Adrenal gland (tissue), 12 donors: ENCODE data around the gene STK32C. TPM values are rescaled to one million over a fixed set of nuclear protein-coding genes. Genes with fewer than 3 reads are reported as not detected.
A peak's percentile ranks its signal among the peaks of the same experiment; 100 is the strongest.
"Not testable (repeated sequence)": the region's sequence is repeated elsewhere in the genome, so short reads cannot be mapped to it uniquely, and the experiment has no call there.

ENCODE experiments used
- DNase-seq, 7 donors: peaks; one replicate each; pipeline ENCODE4 v3.0.0-alpha.2; 2019 to 2020
- H3K27ac ChIP-seq, 5 donors: fragments of 200-600 bp; sonication (generic) in 4 of 5; 1 replicate in 3 of 5; 2 replicates in 2 of 5; pipeline versions ENCODE4 v1.5.1 to v1.8.0; 2016 to 2020; ENCODE audit warnings: mild to moderate bottlenecking in 1 of 5
- H3K27me3 ChIP-seq: fragments of 200-600 bp; 2 replicates; pipeline ENCODE4 v1.8.0; 2021
- H3K36me3 ChIP-seq, 2 donors: fragments of 200-600 bp; replicated peaks in 1 of 2; 1 replicate in 1 of 2; 2 replicates in 1 of 2; pipeline versions ENCODE4 v1.5.1 to v1.8.0; 2018 to 2022
- H3K4me1 ChIP-seq, 2 donors: fragments of 200-600 bp; replicated peaks in 1 of 2; 1 replicate in 1 of 2; 2 replicates in 1 of 2; pipeline versions ENCODE4 v1.5.1 to v1.8.0; 2018 to 2021
- H3K4me3 ChIP-seq, 4 donors: fragments of 200-600 bp; sonication (generic) in 3 of 4; one replicate each; pipeline ENCODE4 v1.5.1; 2016 to 2018
- H3K9me3 ChIP-seq, 3 donors: fragments of 200-600 bp; sonication (generic) in 1 of 3; replicated peaks in 1 of 3; 1 replicate in 2 of 3; 2 replicates in 1 of 3; pipeline versions ENCODE4 v1.5.1 to v1.8.0; 2016 to 2021
- POLR2A ChIP-seq, 2 donors: fragments of 450-650 bp; IDR thresholded peaks; one replicate each; pipeline ENCODE4 v1.6.1; 2017; ENCODE audit warnings: antibody characterized with exemption in 2 of 2, mild to moderate bottlenecking in 2 of 2, moderate library complexity in 1 of 2
- WGBS, 4 donors: extraction: QIAGEN DNeasy Blood & Tissue Kit in 2 of 4; methylation state at CpG; one replicate each; pipeline versions ENCODE4 v1.1.5 to v1.1.7; 2013 to 2017; 5-methylcytosine and 5-hydroxymethylcytosine counted together
- intact Hi-C, 2 donors: fragments of 100-400 bp; cut with DNase I; formaldehyde crosslinking; loops; one replicate each; pipeline versions ENCODE4 v1.14.1 to v1.15.0; 2022 to 2023
- polyA plus RNA-seq, 3 donors: library from polyadenylated mRNA; stranded (reverse); fragments of 200-250 nt in 2 of 3; fragments of 350-450 nt in 1 of 3; fragmentation: Illumina TruSeq in 1 of 3; extraction: RNeasy Lipid Tissue Mini Kit (QIAGEN cat#74804) in 1 of 3; gene quantifications; one replicate each; pipeline ENCODE4 v1.2.3, GENCODE V29; 2013 to 2014
- total RNA-seq, 9 donors: library from RNA; depleted of rRNA in 4 of 9; stranded (reverse); fragments of >200 nt in 4 of 9; fragments of 120-200 nt in 1 of 9; fragmentation: NEBNext Ultra II Directional in 1 of 9; extraction: Animal tissue kit (Norgen Biotek cat#: 25700) in 1 of 9; gene quantifications; one replicate each; pipeline versions ENCODE4 v1.1.0 to v1.2.4, GENCODE V29; 2013 to 2023
- TF ChIP-seq, protein P1 (sequence below), 6 experiments: fragments of 450-650 bp in 4 of 6; fragments of 200-600 bp in 2 of 6; sonication (generic) in 1 of 6; IDR thresholded peaks; 1 replicate in 5 of 6; 2 replicates in 1 of 6; pipeline versions ENCODE4 v1.5.1 to v1.8.0; 2016 to 2021; ENCODE audit warnings: antibody characterized with exemption in 6 of 6, mild to moderate bottlenecking in 2 of 6, moderate library complexity in 1 of 6
- donor health status: healthy with polysubstance abuse.
- donor health status: Bipolar disorder and iron deficiency.
- donor health status: DM: yes; HTN: yes; CAD: no.
- donor health status: DM: no; HTN: no; CAD: no.
- donor health status: DM: no; HTN: no; CAD: no.
- donor health status: DM: yes; HTN: yes; CAD: no.

Gene STK32C
- total and polyA plus RNA-seq, 12 donors: 2.8 to 36.5 (median 15.9) TPM

DNA sequence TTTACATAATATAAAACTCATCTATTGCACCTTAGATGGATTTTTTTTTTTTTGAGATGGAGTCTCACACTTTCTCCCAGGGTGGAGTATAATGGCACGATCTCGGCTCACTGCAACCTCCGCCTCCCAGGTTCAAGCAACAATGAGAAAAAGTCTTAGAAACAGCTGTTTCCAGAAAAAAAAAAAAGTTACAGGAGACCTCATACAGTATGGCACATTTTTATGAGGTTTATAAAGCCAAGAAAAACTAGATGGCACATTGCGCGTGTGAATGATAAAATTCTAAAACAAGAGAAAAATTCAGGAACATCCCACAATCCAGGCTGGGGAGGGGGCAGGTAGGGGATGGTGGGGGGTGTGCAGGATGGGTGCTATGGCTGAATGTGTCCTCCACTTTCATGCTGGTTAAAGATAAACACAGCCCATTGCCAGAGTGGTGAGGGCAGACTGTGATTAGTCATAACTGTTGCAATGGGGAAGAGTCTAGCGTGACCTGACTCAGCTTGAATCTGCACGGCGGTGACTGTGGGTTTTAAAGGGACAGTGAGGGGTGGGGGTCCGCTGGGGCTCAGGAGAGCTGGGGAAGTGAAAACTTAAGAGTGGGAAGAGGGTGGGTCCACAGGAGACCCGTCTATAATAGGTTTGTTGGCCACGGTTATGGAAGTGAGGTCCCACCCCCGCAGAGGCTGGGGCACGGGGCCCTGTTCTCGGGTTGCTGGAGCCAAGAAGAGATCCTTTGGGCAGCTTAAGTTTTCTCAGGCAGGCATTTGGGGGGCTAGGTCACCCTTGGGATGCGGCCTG, 12.3 kb upstream of the STK32C start:
- Histone ChIP-seq H3K4me1 (peaks cover 12 to 29% of the 10 kb centered on the region in 2 donors), H3K4me3 (peak overlapping the region in 1 of 4 donors; percentile 3), H3K9me3 (no peaks in the 10 kb centered on the region), H3K27ac (peak overlapping the region in 4 of 5 donors; percentile 36 to 85 (median 81)), H3K36me3 (no peaks in the 10 kb centered on the region), H3K27me3 (no peaks in the 10 kb centered on the region)
- TF ChIP-seq, protein P1, sequence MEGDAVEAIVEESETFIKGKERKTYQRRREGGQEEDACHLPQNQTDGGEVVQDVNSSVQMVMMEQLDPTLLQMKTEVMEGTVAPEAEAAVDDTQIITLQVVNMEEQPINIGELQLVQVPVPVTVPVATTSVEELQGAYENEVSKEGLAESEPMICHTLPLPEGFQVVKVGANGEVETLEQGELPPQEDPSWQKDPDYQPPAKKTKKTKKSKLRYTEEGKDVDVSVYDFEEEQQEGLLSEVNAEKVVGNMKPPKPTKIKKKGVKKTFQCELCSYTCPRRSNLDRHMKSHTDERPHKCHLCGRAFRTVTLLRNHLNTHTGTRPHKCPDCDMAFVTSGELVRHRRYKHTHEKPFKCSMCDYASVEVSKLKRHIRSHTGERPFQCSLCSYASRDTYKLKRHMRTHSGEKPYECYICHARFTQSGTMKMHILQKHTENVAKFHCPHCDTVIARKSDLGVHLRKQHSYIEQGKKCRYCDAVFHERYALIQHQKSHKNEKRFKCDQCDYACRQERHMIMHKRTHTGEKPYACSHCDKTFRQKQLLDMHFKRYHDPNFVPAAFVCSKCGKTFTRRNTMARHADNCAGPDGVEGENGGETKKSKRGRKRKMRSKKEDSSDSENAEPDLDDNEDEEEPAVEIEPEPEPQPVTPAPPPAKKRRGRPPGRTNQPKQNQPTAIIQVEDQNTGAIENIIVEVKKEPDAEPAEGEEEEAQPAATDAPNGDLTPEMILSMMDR (IDR thresholded peaks at IDR 0.05): no peak
- TF ChIP-seq POLR2A (IDR thresholded peaks at IDR 0.05): peak in 1 of 2 donors; percentile 46
- WGBS, 4 donors: 36 to 44% (median 38%) methylated on average over 14 to 15 of the region's 15 CpGs
- intact Hi-C loops: no loop called here
- peak; percentile 65 to 83 (median 78) for DNase-seq

DNA sequence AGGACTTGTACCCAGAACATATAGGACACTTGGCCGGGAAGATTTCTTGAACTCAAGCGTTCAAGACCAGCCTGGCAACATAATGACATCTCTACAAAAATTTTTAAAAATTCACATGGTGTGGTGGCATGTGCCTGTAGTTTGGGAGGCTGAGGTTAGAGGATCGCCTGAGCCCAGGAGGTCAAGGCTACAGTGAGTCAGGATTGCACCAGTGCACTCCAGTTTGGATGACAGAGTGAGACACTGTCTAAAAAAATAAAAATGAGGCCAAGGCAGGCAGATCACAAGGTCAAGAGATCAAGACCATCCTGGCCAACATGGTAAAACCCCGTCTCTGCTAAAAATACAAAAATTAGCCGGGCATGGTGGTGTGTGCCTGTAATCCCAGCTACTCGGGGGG, 9.7 kb upstream of the STK32C start:
- intact Hi-C loops, H3K27me3 ChIP-seq, H3K9me3 ChIP-seq, DNase-seq, H3K27ac ChIP-seq, H3K36me3 ChIP-seq, H3K4me3 ChIP-seq: not testable (repeated sequence)
- WGBS, 4 donors: 68 to 75% (median 71%) methylated on average over 6 of the region's 6 CpGs
- H3K4me1 ChIP-seq: peaks cover 12 to 19% of the 10 kb centered on the region in 2 donors

DNA sequence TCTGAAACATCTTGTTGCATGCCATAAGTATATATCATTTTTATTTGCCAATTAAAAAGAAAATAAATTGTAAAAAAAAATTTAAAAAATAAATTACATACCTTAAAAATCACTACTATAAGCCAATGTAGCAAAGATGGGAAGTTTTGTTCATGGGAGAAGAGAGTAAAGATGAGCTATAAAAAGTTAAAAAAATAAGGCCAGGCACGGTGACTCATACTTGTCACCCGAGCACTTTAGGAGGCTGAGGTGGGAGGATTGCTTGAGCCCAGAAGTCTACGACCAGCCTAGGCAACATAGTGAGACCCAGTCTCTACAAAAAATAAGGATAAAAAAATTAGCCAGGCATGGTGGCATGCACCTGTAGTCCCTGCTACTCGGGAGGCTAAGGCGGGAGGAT, 8.4 kb upstream of the STK32C start:
- no peak overlapping the region for H3K27ac ChIP-seq
- no peak for TF ChIP-seq POLR2A (IDR thresholded peaks at IDR 0.05)
- TF ChIP-seq, protein P1 (IDR thresholded peaks at IDR 0.05): no peak
- no peaks in the 10 kb centered on the region for H3K27me3 ChIP-seq
- peaks cover 12 to 22% of the 10 kb centered on the region in 2 donors for H3K4me1 ChIP-seq
- H3K36me3 ChIP-seq: no peaks in the 10 kb centered on the region
- no peak for DNase-seq
- intact Hi-C loops: no loop called here
- WGBS, 4 donors: 69 to 75% (median 72%) methylated on average over 5 of the region's 5 CpGs
- H3K4me3 ChIP-seq: no peak overlapping the region
- H3K9me3 ChIP-seq: no peaks in the 10 kb centered on the region

DNA sequence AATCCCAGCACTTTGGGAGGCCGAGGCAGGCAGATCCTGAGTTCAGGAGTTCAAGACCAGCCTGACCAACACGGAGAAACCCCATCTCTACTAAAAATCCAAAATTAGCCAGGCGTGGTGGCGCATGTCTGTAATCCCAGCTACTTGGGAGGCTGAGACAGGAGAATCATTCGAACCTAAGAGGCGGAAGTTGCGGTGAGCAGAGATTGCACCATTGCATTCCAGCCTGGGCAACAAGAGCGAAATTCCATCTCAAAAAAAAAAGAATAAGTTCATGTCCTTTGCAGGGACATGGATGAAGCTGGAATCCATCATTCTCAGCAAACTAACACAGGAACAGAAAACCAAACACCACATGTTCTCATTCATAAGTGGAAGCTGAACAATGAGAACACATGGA, 7.1 kb upstream of the STK32C start:
- not testable (repeated sequence) for H3K27me3 ChIP-seq, DNase-seq
- WGBS, 4 donors: 91 to 97% (median 95%) methylated on average over 8 of the region's 8 CpGs

DNA sequence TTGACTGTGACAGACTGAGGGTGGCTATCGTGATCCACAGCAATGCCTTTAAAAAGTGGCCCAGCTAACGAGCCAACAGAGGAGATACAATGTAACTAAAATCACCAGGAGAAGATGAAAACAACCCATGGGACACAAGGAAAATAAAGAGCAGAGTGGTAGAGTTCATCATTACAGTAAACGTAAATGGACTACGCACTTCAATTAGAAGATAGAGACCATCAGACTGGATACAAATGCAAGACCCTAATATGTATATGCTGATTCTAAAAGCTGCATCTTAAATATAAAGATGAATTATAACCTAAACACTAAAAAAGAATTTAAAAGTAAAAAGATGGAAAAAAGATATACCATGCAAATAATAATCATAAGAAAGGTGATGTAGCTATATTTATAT, 6.6 kb upstream of the STK32C start:
- TF ChIP-seq, protein P1 (IDR thresholded peaks at IDR 0.05): no peak
- TF ChIP-seq POLR2A (IDR thresholded peaks at IDR 0.05): no peak
- Histone ChIP-seq H3K9me3 (no peaks in the 10 kb centered on the region), H3K36me3 (no peaks in the 10 kb centered on the region), H3K27me3 (no peaks in the 10 kb centered on the region), H3K27ac (no peak overlapping the region), H3K4me3 (no peak overlapping the region), H3K4me1 (peaks cover 0 to 13% of the 10 kb centered on the region in 2 donors)
- intact Hi-C loops: no loop called here
- no peak for DNase-seq
- WGBS, 4 donors: 91 to 95% (median 94%) methylated on average over 4 of the region's 4 CpGs

More for the DNA sequence above, 7.1 kb upstream of the STK32C start:
- H3K36me3 ChIP-seq, H3K9me3 ChIP-seq, H3K27ac ChIP-seq, H3K4me3 ChIP-seq, intact Hi-C loops: not testable (repeated sequence)
- H3K4me1 ChIP-seq: peaks cover 3 to 19% of the 10 kb centered on the region in 2 donors
